A673 (cell line): ENCODE measurements around the gene C1orf74. TPM values are rescaled to one million over a fixed set of nuclear protein-coding genes. Genes with fewer than 3 reads are reported as not detected.

Experiments used
- BruUV-seq: library from RNA; stranded (reverse); fragments of 400-500 nt; replicated peaks from 2 replicates; lab custom pipeline; 2021; lab: Mats Ljungman, UMichigan
- CTCF ChIA-PET: fragments of 300-600 bp; sonication (Branson Sonifier 250); formaldehyde crosslinking; loops from one replicate; lab custom pipeline; 2022; ENCODE audit warnings: antibody characterized with exemption; lab: Charles Lee
- POLR2A ChIA-PET: fragments of 300-600 bp; sonication (Branson Sonifier 250); formaldehyde crosslinking; loops from one replicate; lab custom pipeline; 2022; ENCODE audit warnings: antibody characterized with exemption; ENCODE audit not compliant: low non-redundant PET; lab: Charles Lee
- DNase-seq: peaks from one replicate; pipeline ENCODE4 v3.0.0-alpha.2; 2015; ENCODE audit warnings: low spot score
- H3K27ac ChIP-seq: fragments of 200-600 bp; sonication (generic); 2 replicates; pipeline ENCODE4 v1.5.1; 2016; ENCODE audit warnings: mixed run types, low read depth, mild to moderate bottlenecking, mixed read lengths, antibody characterized with exemption, low read length; ENCODE audit not compliant: poor library complexity, severe bottlenecking
- H3K27me3 ChIP-seq: fragments of 200-600 bp; sonication (generic); replicated peaks from 2 replicates; pipeline ENCODE4 v1.6.1; 2017; ENCODE audit warnings: mixed run types, low read depth, mild to moderate bottlenecking, mixed read lengths, antibody characterized with exemption, low read length; ENCODE audit not compliant: insufficient read depth, poor library complexity
- H3K36me3 ChIP-seq: fragments of 200-600 bp; sonication (generic); 2 replicates; pipeline ENCODE4 v1.6.1; 2016; ENCODE audit warnings: mixed run types, mild to moderate bottlenecking, mixed read lengths, antibody characterized with exemption, low read length; ENCODE audit not compliant: insufficient read depth, poor library complexity, severe bottlenecking
- H3K4me1 ChIP-seq: fragments of 200-600 bp; sonication (generic); 2 replicates; pipeline ENCODE4 v1.6.1; 2017; ENCODE audit warnings: mixed run types, mild to moderate bottlenecking, mixed read lengths, antibody characterized with exemption, low read length; ENCODE audit not compliant: insufficient read depth, poor library complexity, severe bottlenecking
- H3K4me3 ChIP-seq: fragments of 200-600 bp; sonication (generic); 2 replicates; pipeline ENCODE4 v1.5.1; 2016; ENCODE audit warnings: low read depth, mixed run types, mild to moderate bottlenecking, mixed read lengths, low read length; ENCODE audit not compliant: poor library complexity, severe bottlenecking
- H3K9me3 ChIP-seq: fragments of 200-600 bp; sonication (generic); 2 replicates; pipeline ENCODE4 v1.6.1; 2016; ENCODE audit warnings: mixed run types, low read depth, mild to moderate bottlenecking, mixed read lengths, antibody characterized with exemption, low read length; ENCODE audit not compliant: poor library complexity, severe bottlenecking
- EZH2 ChIP-seq: fragments of 200-600 bp; sonication (generic); IDR thresholded peaks from 2 replicates; pipeline ENCODE4 v1.6.1; 2017; ENCODE audit warnings: borderline replicate concordance, low read depth, mild to moderate bottlenecking, mixed read lengths, antibody characterized with exemption, low read length; ENCODE audit not compliant: poor library complexity, severe bottlenecking
- intact Hi-C: fragments of 100-400 bp; cut with micrococcal nuclease; formaldehyde crosslinking; loops from one replicate; pipeline ENCODE4 v1.10.0; 2022; ENCODE audit not compliant: unreplicated experiment
- total RNA-seq: library from RNA; stranded (reverse); gene quantifications from 2 replicates; pipeline ENCODE4 v1.2.3, GENCODE V29; 2021
- TF ChIP-seq, protein P1 (sequence below): fragments of 300-800, 200-600 bp; sonication (generic); conservative IDR thresholded peaks from 2 replicates; pipeline ENCODE4 v1.5.1; 2017; ENCODE audit warnings: low read depth, mild to moderate bottlenecking, antibody characterized with exemption, low read length, moderate library complexity, mixed read lengths

C1orf74 gene
- total RNA-seq, 1 experiment from 2014 or later = 4.2 TPM

DNA sequence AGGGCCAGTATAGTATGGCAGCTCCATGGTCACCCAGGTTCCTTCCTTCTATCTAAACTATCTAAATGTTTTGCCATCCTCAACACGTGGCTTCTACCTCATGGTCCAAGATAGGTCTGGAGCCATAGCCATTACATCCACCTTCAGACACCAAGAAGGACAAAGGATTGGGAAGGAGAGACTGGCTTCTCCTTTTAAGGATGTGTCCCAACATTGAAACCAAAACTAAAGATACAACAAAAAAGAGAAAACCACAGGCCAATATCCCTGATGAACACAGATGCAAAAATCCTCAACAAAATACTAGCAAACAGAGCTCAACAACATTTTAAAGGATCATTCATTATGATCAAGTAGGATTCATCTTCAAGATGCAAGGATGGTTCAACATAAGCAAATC, 54.9 kb downstream of the C1orf74 start:
- H3K27me3 ChIP-seq = no peaks in the 10 kb centered on the region
- ChIA-PET CTCF (no interaction called here), POLR2A (no interaction called here)
- no peaks in the 10 kb centered on the region for H3K36me3 ChIP-seq
- intact Hi-C loops = no loop called here
- H3K9me3 ChIP-seq = no peaks in the 10 kb centered on the region
- H3K4me3 ChIP-seq = no peak overlapping the region
- no peak overlapping the region for H3K27ac ChIP-seq
- no TSS peak for BruUV-seq
- H3K4me1 ChIP-seq = no peaks in the 10 kb centered on the region
- TF ChIP-seq EZH2 = no peak
- TF ChIP-seq, protein P1, sequence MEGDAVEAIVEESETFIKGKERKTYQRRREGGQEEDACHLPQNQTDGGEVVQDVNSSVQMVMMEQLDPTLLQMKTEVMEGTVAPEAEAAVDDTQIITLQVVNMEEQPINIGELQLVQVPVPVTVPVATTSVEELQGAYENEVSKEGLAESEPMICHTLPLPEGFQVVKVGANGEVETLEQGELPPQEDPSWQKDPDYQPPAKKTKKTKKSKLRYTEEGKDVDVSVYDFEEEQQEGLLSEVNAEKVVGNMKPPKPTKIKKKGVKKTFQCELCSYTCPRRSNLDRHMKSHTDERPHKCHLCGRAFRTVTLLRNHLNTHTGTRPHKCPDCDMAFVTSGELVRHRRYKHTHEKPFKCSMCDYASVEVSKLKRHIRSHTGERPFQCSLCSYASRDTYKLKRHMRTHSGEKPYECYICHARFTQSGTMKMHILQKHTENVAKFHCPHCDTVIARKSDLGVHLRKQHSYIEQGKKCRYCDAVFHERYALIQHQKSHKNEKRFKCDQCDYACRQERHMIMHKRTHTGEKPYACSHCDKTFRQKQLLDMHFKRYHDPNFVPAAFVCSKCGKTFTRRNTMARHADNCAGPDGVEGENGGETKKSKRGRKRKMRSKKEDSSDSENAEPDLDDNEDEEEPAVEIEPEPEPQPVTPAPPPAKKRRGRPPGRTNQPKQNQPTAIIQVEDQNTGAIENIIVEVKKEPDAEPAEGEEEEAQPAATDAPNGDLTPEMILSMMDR = no peak
- DNase-seq = no peak

Other genes starting within 250 kb of the C1orf74 start
- 18.6 and 21.2 TPM in 2 replicates for gene CAMK1G, start 200.8 kb downstream of the C1orf74 start, total RNA-seq
- 8.1 and 12.7 TPM in 2 replicates for gene LAMB3, start 132.1 kb downstream of the C1orf74 start, total RNA-seq
- 5.8 and 9.0 TPM in 2 replicates for gene G0S2, start 109.1 kb downstream of the C1orf74 start, total RNA-seq
- not detected in 2 replicates for gene HSD11B1, start 79.7 kb downstream of the C1orf74 start, total RNA-seq
- 1.2 and 1.6 TPM in 2 replicates for gene TRAF3IP3, start 28.5 kb downstream of the C1orf74 start, total RNA-seq
- gene IRF6, start 21.6 kb upstream of the C1orf74 start, total RNA-seq = 0.17 and 0.28 TPM in 2 replicates
- gene UTP25, start 43.4 kb upstream of the C1orf74 start, total RNA-seq = 8.9 and 11.5 TPM in 2 replicates
- 18.2 and 22.4 TPM in 2 replicates for gene SYT14, start 153.7 kb upstream of the C1orf74 start, total RNA-seq